ENCODE data around the gene STXBP5. TPM values are rescaled to one million over a fixed set of nuclear protein-coding genes. Genes with fewer than 3 reads are reported as not detected.

The STXBP5 gene
- total and polyA plus RNA-seq, 9 of the 15 experiments (the other 6 are each of a cell fraction or from before 2014, with no cell fraction given), result 23.3 to 172 (median 71.5) TPM

DNA sequence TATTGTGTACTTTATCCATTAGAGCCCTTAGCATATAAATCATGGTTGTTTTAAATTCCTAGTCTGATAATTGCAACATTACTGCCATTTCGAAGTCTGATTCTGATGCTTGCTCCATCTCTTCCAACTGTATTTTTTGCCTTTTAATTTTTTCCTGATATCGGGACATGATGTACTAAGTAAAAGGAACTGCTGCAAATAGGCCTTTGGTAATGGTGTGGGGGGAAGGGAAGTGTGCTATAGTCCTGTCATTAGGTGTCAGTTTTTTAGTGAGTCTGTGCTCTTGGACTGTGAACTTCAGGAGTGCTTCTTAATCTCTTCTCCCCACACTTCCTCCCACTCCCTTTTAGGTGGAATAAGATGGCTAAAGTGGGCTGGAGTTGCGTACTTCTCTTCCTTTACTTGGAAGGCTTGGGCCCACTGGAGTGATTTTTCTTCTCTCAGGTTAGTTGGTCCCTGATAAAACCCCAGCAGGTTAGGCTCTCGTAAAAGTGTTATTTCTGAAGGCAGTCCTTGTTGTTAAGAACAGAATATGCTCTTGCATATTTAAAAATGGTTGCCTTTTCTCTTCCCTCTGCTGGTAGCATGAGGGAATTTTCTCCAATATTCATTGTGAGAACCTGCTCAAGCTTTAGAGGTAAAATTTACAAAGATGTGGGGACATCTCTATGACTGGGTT is 18.1 kb downstream of the STXBP5 start (continued):
- TF ChIP-seq NRF1 (conservative IDR thresholded peaks at IDR 0.05 in 1 of 2, IDR thresholded peaks at IDR 0.05 in 1 of 2), result peak; percentile 58 to 68; a peak in 3 of 4 replicates
- TF ChIP-seq, protein P1, sequence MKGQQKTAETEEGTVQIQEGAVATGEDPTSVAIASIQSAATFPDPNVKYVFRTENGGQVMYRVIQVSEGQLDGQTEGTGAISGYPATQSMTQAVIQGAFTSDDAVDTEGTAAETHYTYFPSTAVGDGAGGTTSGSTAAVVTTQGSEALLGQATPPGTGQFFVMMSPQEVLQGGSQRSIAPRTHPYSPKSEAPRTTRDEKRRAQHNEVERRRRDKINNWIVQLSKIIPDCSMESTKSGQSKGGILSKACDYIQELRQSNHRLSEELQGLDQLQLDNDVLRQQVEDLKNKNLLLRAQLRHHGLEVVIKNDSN (CRISPR knock-in tag; IDR thresholded peaks at IDR 0.05), result no peak
- TF ChIP-seq CSDE1 (IDR thresholded peaks at IDR 0.05), result no peak
- TF ChIP-seq, protein P2, sequence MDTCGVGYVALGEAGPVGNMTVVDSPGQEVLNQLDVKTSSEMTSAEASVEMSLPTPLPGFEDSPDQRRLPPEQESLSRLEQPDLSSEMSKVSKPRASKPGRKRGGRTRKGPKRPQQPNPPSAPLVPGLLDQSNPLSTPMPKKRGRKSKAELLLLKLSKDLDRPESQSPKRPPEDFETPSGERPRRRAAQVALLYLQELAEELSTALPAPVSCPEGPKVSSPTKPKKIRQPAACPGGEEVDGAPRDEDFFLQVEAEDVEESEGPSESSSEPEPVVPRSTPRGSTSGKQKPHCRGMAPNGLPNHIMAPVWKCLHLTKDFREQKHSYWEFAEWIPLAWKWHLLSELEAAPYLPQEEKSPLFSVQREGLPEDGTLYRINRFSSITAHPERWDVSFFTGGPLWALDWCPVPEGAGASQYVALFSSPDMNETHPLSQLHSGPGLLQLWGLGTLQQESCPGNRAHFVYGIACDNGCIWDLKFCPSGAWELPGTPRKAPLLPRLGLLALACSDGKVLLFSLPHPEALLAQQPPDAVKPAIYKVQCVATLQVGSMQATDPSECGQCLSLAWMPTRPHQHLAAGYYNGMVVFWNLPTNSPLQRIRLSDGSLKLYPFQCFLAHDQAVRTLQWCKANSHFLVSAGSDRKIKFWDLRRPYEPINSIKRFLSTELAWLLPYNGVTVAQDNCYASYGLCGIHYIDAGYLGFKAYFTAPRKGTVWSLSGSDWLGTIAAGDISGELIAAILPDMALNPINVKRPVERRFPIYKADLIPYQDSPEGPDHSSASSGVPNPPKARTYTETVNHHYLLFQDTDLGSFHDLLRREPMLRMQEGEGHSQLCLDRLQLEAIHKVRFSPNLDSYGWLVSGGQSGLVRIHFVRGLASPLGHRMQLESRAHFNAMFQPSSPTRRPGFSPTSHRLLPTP (IDR thresholded peaks at IDR 0.05; ENCODE audit: borderline replicate concordance, extremely low read depth, insufficient read length), result no peak
- no peak for TF ChIP-seq GTF2F1 (IDR thresholded peaks at IDR 0.05; ENCODE audit: low read depth, low read length)
- no peak for TF ChIP-seq DMBX1 (CRISPR knock-in tag; IDR thresholded peaks at IDR 0.05; ENCODE audit: borderline replicate concordance)
- TF ChIP-seq, protein P3, sequence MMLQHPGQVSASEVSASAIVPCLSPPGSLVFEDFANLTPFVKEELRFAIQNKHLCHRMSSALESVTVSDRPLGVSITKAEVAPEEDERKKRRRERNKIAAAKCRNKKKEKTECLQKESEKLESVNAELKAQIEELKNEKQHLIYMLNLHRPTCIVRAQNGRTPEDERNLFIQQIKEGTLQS (IDR thresholded peaks at IDR 0.05), result peak; percentile 2; the same call in 1 of the 2 replicates
- TF ChIP-seq, protein P3 (CRISPR knock-in tag; conservative IDR thresholded peaks at IDR 0.05), result no peak; the same call in 1 of the 2 replicates
- peak; percentile 63; the same call in 1 of the 2 replicates for TF ChIP-seq NCOA1 (IDR thresholded peaks at IDR 0.05; ENCODE audit: low read depth)
- TF ChIP-seq KDM4B (IDR thresholded peaks at IDR 0.05; ENCODE audit: borderline replicate concordance in 2 of 2, low read depth in 1 of 2), result no peak
- TF ChIP-seq RBM14 (IDR thresholded peaks at IDR 0.05; ENCODE audit: borderline replicate concordance, insufficient read depth, low read depth, low read length), result no peak
- TF ChIP-seq, protein P4, sequence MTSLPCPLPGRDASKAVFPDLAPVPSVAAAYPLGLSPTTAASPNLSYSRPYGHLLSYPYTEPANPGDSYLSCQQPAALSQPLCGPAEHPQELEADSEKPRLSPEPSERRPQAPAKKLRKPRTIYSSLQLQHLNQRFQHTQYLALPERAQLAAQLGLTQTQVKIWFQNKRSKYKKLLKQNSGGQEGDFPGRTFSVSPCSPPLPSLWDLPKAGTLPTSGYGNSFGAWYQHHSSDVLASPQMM (CRISPR knock-in tag; IDR thresholded peaks at IDR 0.05), result no peak
- TF ChIP-seq MAZ (CRISPR knock-in tag; conservative IDR thresholded peaks at IDR 0.05 in 1 of 2, IDR thresholded peaks at IDR 0.05 in 1 of 2), result peak; percentile 17 to 71; a peak in 2 of 4 replicates
- no peak for TF ChIP-seq FOXP1 (CRISPR knock-in tag; IDR thresholded peaks at IDR 0.05)

All from K562 (cell line).